Suprapubic skin (tissue), 3 donors: ENCODE measurements around the gene C10orf67.

Source experiments
- EP300 ChIP-seq: sonication (generic); formaldehyde crosslinking; IDR thresholded peaks from one replicate; pipeline ENCODE4 v1.6.1; 2017; ENCODE audit warnings: antibody characterized with exemption
- POLR2A ChIP-seq, 2 donors: fragments of 450-650 bp; IDR thresholded peaks; one replicate each; pipeline ENCODE4 v1.6.1; 2017; ENCODE audit warnings: antibody characterized with exemption in 2 of 2, mild to moderate bottlenecking in 2 of 2, moderate library complexity in 2 of 2
- TF ChIP-seq, protein P1 (sequence below), 2 donors: fragments of 200-600 bp in 1 of 2; fragments of 450-650 bp in 1 of 2; sonication (generic) in 1 of 2; IDR thresholded peaks; one replicate each; pipeline ENCODE4 v1.5.1; 2016 to 2019; ENCODE audit warnings: antibody characterized with exemption in 2 of 2, mild to moderate bottlenecking in 1 of 2, moderate library complexity in 1 of 2

DNA sequence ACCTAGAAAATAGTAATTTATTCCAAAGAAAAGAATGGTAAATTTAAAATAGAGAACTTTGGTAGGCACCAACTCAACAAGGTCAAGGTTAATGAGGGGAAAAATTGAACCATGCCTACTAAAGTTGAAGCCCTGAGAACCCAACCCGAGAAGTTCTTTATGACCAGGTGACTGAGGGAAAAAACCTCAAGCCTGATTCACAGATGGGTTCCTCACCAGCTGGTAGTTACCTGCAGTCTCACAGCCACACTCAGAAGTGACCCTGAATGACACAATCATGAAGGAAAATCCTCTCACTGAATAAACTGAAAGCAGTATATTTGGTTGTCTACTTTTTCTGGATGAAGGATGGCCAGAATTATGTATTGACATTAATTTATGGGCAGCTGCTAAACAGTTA lies 7.0 kb downstream of the C10orf67 start:
- TF ChIP-seq, protein P1, sequence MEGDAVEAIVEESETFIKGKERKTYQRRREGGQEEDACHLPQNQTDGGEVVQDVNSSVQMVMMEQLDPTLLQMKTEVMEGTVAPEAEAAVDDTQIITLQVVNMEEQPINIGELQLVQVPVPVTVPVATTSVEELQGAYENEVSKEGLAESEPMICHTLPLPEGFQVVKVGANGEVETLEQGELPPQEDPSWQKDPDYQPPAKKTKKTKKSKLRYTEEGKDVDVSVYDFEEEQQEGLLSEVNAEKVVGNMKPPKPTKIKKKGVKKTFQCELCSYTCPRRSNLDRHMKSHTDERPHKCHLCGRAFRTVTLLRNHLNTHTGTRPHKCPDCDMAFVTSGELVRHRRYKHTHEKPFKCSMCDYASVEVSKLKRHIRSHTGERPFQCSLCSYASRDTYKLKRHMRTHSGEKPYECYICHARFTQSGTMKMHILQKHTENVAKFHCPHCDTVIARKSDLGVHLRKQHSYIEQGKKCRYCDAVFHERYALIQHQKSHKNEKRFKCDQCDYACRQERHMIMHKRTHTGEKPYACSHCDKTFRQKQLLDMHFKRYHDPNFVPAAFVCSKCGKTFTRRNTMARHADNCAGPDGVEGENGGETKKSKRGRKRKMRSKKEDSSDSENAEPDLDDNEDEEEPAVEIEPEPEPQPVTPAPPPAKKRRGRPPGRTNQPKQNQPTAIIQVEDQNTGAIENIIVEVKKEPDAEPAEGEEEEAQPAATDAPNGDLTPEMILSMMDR (IDR thresholded peaks at IDR 0.05) = no peak
- no peak for TF ChIP-seq EP300
- no peak for TF ChIP-seq POLR2A (IDR thresholded peaks at IDR 0.05)
